Fibroblast of lung (primary cell): ENCODE data around the gene NNT.

Source experiments
- CTCF ChIP-seq, 2 donors: IDR thresholded peaks in 1 of 2; conservative IDR thresholded peaks in 1 of 2; 1 replicate in 1 of 2; 2 replicates in 1 of 2; pipeline ENCODE4 v1.5.1; 2011 to 2012; ENCODE audit warnings: low read length in 2 of 2, control low read depth in 1 of 2, inconsistent platforms in 1 of 2, low read depth in 1 of 2, mild to moderate bottlenecking in 1 of 2
- EZH2 ChIP-seq: IDR thresholded peaks from 2 replicates; pipeline ENCODE4 v1.5.1; 2012; ENCODE audit warnings: low read length, control low read depth, mild to moderate bottlenecking; ENCODE audit errors: missing control alignments

- TF ChIP-seq CTCF (conservative IDR thresholded peaks at IDR 0.05 in 1 of 2, IDR thresholded peaks at IDR 0.05 in 1 of 2; ENCODE audit: low read depth in 1 of 2, low read length in 2 of 2) = no peak
- no peak for TF ChIP-seq EZH2
Measured at GRCh38 chr5:43608406-43608805, 5.4 kb downstream of the NNT start.
